CD14-positive monocyte (primary cell): ENCODE data around the gene KIF5C. TPM values are rescaled to one million over a fixed set of nuclear protein-coding genes. Genes with fewer than 3 reads are reported as not detected.

Experiments used
- DNase-seq, 3 donors: peaks; one replicate each; pipeline ENCODE4 v3.0.0-alpha.2; 2011 to 2022
- H2AFZ ChIP-seq: 2 replicates; pipeline ENCODE4 v1.6.0; 2012; ENCODE audit warnings: mild to moderate bottlenecking, low read depth, low read length, inconsistent platforms; ENCODE audit not compliant: insufficient read depth, poor library complexity, severe bottlenecking
- H3K27ac ChIP-seq, 2 donors: 1 replicate in 1 of 2; 2 replicates in 1 of 2; pipeline ENCODE4 v1.5.1; 2012 to 2013; ENCODE audit warnings: low read length in 2 of 2, control low read depth in 1 of 2, inconsistent platforms in 1 of 2, low read depth in 1 of 2, mild to moderate bottlenecking in 1 of 2
- H3K27me3 ChIP-seq, 2 donors: one replicate each; pipeline versions ENCODE4 v1.6.0 to v1.6.1; 2011 to 2013; ENCODE audit warnings: low read length in 2 of 2; ENCODE audit not compliant: control insufficient read depth in 2 of 2, insufficient read depth in 2 of 2
- H3K36me3 ChIP-seq, 2 donors: replicated peaks in 1 of 2; 1 replicate in 1 of 2; 2 replicates in 1 of 2; pipeline versions ENCODE4 v1.5.1 to v1.6.1; 2012 to 2013; ENCODE audit warnings: low read length in 2 of 2, control low read depth in 1 of 2, inconsistent platforms in 1 of 2, mild to moderate bottlenecking in 1 of 2; ENCODE audit not compliant: insufficient read depth in 2 of 2, control insufficient read depth in 1 of 2
- H3K4me1 ChIP-seq, 2 donors: 1 replicate in 1 of 2; 2 replicates in 1 of 2; pipeline versions ENCODE4 v1.5.1 to v1.6.1; 2012 to 2013; ENCODE audit warnings: low read length in 2 of 2, control low read depth in 1 of 2, inconsistent platforms in 1 of 2, mild to moderate bottlenecking in 1 of 2, moderate library complexity in 1 of 2; ENCODE audit not compliant: insufficient read depth in 2 of 2, control insufficient read depth in 1 of 2
- H3K4me2 ChIP-seq: replicated peaks from 2 replicates; pipeline ENCODE3; 2012; ENCODE audit warnings: low read length, moderate library complexity, mild to moderate bottlenecking; ENCODE audit not compliant: poor library complexity, severe bottlenecking; ENCODE audit errors: extremely low read depth
- H3K4me3 ChIP-seq, 3 experiments: fragments of 200-600 bp in 1 of 3; sonication (generic) in 1 of 3; replicated peaks in 1 of 3; 1 replicate in 2 of 3; 2 replicates in 1 of 3; pipeline ENCODE4 v1.5.1; 2011 to 2013; ENCODE audit warnings: low read length in 3 of 3, mild to moderate bottlenecking in 3 of 3, control low read depth in 2 of 3, low read depth in 2 of 3, inconsistent platforms in 1 of 3, moderate library complexity in 1 of 3
- H3K79me2 ChIP-seq: 2 replicates; pipeline ENCODE4 v1.6.0; 2012; ENCODE audit warnings: mild to moderate bottlenecking, control low read depth, inconsistent platforms, low read length, moderate library complexity; ENCODE audit not compliant: insufficient read depth
- H3K9ac ChIP-seq: 2 replicates; pipeline ENCODE4 v1.6.0; 2017; ENCODE audit warnings: low read length, mild to moderate bottlenecking; ENCODE audit not compliant: insufficient read depth, poor library complexity, severe bottlenecking
- H3K9me3 ChIP-seq, 2 donors: replicated peaks in 1 of 2; 1 replicate in 1 of 2; 2 replicates in 1 of 2; pipeline versions ENCODE4 v1.5.1 to v1.6.1; 2012 to 2013; ENCODE audit warnings: low read length in 2 of 2, control low read depth in 1 of 2; ENCODE audit not compliant: control insufficient read depth in 1 of 2, insufficient read depth in 1 of 2
- H4K20me1 ChIP-seq: 2 replicates; pipeline ENCODE4 v1.6.0; 2012; ENCODE audit warnings: mild to moderate bottlenecking, low read length, control low read depth, moderate library complexity; ENCODE audit not compliant: insufficient read depth
- H3K27ac Mint-ChIP-seq, 7 donors: one replicate each; pipeline ENCODE4 v1.8.0; 2020; ENCODE audit warnings: mild to moderate bottlenecking in 7 of 7, mixed read lengths in 7 of 7, moderate library complexity in 6 of 7, inconsistent platforms in 2 of 7
- H3K27me3 Mint-ChIP-seq, 3 donors: one replicate each; pipeline ENCODE4 v1.8.0; 2021 to 2022; ENCODE audit warnings: low read depth in 3 of 3, mild to moderate bottlenecking in 3 of 3, mixed read lengths in 3 of 3, moderate library complexity in 3 of 3, inconsistent platforms in 1 of 3
- H3K36me3 Mint-ChIP-seq, 2 donors: one replicate each; pipeline ENCODE4 v1.8.0; 2020; ENCODE audit warnings: mixed read lengths in 2 of 2, inconsistent platforms in 1 of 2, mild to moderate bottlenecking in 1 of 2
- H3K4me1 Mint-ChIP-seq: one replicate; pipeline ENCODE4 v1.8.0; 2020; ENCODE audit warnings: mild to moderate bottlenecking, mixed read lengths
- H3K4me3 Mint-ChIP-seq, 2 donors: one replicate each; pipeline ENCODE4 v1.8.0; 2020; ENCODE audit warnings: mild to moderate bottlenecking in 2 of 2, mixed read lengths in 2 of 2, moderate library complexity in 1 of 2
- H3K9me3 Mint-ChIP-seq, 7 donors: one replicate each; pipeline ENCODE4 v1.8.0; 2020 to 2022; ENCODE audit warnings: mixed read lengths in 7 of 7, mild to moderate bottlenecking in 6 of 7, moderate library complexity in 6 of 7, inconsistent platforms in 2 of 7
- CTCF ChIP-seq: fragments of 200-600 bp; IDR thresholded peaks from one replicate; pipeline ENCODE4 v1.8.0; 2022; ENCODE audit warnings: antibody characterized with exemption, mild to moderate bottlenecking
- WGBS: methylation state at CpG from one replicate; pipeline ENCODE4 v1.1.5; 2013; ENCODE audit warnings: missing lambda C conversion rate; ENCODE audit not compliant: insufficient coverage; 5-methylcytosine and 5-hydroxymethylcytosine counted together
- intact Hi-C, 2 donors: fragments of 100-400 bp; cut with micrococcal nuclease; formaldehyde crosslinking; loops; one replicate each; pipeline versions ENCODE4 v1.15.0 to v1.15.1; 2023
- polyA plus RNA-seq, 3 donors: library from polyadenylated mRNA; depleted of rRNA in 1 of 3; unstranded in 2 of 3; stranded (reverse) in 1 of 3; fragments of 300-500 nt in 2 of 3; fragments of >200 nt in 1 of 3; fragmentation: Illumina TruSeq in 2 of 3; gene quantifications; 1 replicate in 2 of 3; 2 replicates in 1 of 3; pipeline ENCODE4 v1.2.3, GENCODE V29; 2012 to 2021

KIF5C gene
- polyA plus RNA-seq, 3 donors: 0.04 TPM; not detected in 2

GRCh38 chr2:148960483-148960882, 85.5 kb downstream of the KIF5C start:
- TF ChIP-seq CTCF: no peak
- peaks cover 1 to 3% of the 10 kb centered on the region in 2 donors for H3K4me1 ChIP-seq
- H3K9ac ChIP-seq: no peak overlapping the region
- H4K20me1 ChIP-seq: no peaks in the 10 kb centered on the region
- no peak overlapping the region for H3K4me2 ChIP-seq
- Mint-ChIP-seq H3K27ac (no peak overlapping the region), H3K27me3 (peaks cover 1 to 4% (median 4%) of the 10 kb centered on the region in 3 donors), H3K36me3 (no peaks in the 10 kb centered on the region), H3K4me3 (no peak overlapping the region), H3K9me3 (peaks cover 0 to 5% (median 0%) of the 10 kb centered on the region in 7 donors), H3K4me1 (peaks cover 8% of the 10 kb centered on the region)
- intact Hi-C loops: no loop called here
- H3K27me3 ChIP-seq: no peaks in the 10 kb centered on the region
- H3K36me3 ChIP-seq: no peaks in the 10 kb centered on the region
- no peak overlapping the region for H3K4me3 ChIP-seq
- H3K27ac ChIP-seq: no peak overlapping the region
- no peak for DNase-seq
- no peaks in the 10 kb centered on the region for H3K9me3 ChIP-seq
- WGBS: no CpG with 5 or more reads among the region's 3 CpGs
- H2AFZ ChIP-seq: no peak overlapping the region
- H3K79me2 ChIP-seq: no peaks in the 10 kb centered on the region

- Histone ChIP-seq H3K4me1 (peaks cover 16% of the 10 kb centered on the region in 2 donors), H2AFZ (no peak overlapping the region), H3K4me2 (no peak overlapping the region), H3K9ac (no peak overlapping the region), H3K27ac (no peak overlapping the region), H3K36me3 (no peaks in the 10 kb centered on the region), H3K27me3 (no peaks in the 10 kb centered on the region), H3K9me3 (no peaks in the 10 kb centered on the region), H3K79me2 (no peaks in the 10 kb centered on the region), H4K20me1 (no peaks in the 10 kb centered on the region), H3K4me3 (no peak overlapping the region)
- no peak overlapping the region for H3K4me3 Mint-ChIP-seq
- H3K36me3 Mint-ChIP-seq: no peaks in the 10 kb centered on the region
- DNase-seq: no peak
- H3K27me3 Mint-ChIP-seq: peaks cover 1 to 5% (median 4%) of the 10 kb centered on the region in 3 donors
- H3K4me1 Mint-ChIP-seq: peaks cover 20% of the 10 kb centered on the region
- no peak overlapping the region for H3K27ac Mint-ChIP-seq
- peaks cover 0 to 5% (median 0%) of the 10 kb centered on the region in 7 donors for H3K9me3 Mint-ChIP-seq
- TF ChIP-seq CTCF: no peak
- 100% methylated on average over 2 of the region's 3 CpGs for WGBS
- intact Hi-C loops: no loop called here
Measured at GRCh38 chr2:148963461-148963860, 88.4 kb downstream of the KIF5C start.
